Dendritic cell treated with granulocyte-macrophage colony-stimulating factor and Interleukin-4, amounts not matched to agents 40 ng/mL and 50 ng/mL, for 4 days (primary cell): ENCODE results near the gene AKR1D1.
A peak's percentile ranks its signal among the peaks of the same experiment; 100 is the strongest.
"Not testable (repeated sequence)": the region's sequence is repeated elsewhere in the genome, so short reads cannot be mapped to it uniquely, and the experiment has no call there.

Experiments
- H3K27ac Mint-ChIP-seq: one replicate; pipeline ENCODE4 v1.8.0; 2022; ENCODE audit warnings: mild to moderate bottlenecking, mixed read lengths
- H3K27me3 Mint-ChIP-seq: one replicate; pipeline ENCODE4 v1.8.0; 2022; ENCODE audit warnings: mild to moderate bottlenecking, mixed read lengths
- H3K36me3 Mint-ChIP-seq: one replicate; pipeline ENCODE4 v1.8.0; 2022; ENCODE audit warnings: low read depth, mixed read lengths
- H3K4me1 Mint-ChIP-seq: one replicate; pipeline ENCODE4 v1.8.0; 2022; ENCODE audit warnings: low read depth, mixed read lengths
- H3K4me3 Mint-ChIP-seq: one replicate; pipeline ENCODE4 v1.8.0; 2022; ENCODE audit warnings: mild to moderate bottlenecking, moderate library complexity, mixed read lengths
- H3K9me3 Mint-ChIP-seq: one replicate; pipeline ENCODE4 v1.8.0; 2022; ENCODE audit warnings: mixed read lengths
- intact Hi-C: fragments of 100-400 bp; cut with micrococcal nuclease; formaldehyde crosslinking; loops from one replicate; pipeline ENCODE4 v1.15.0; 2022

Gene AKR1D1

GRCh38 chr7:138146757-138147734 is 70.8 kb downstream of the AKR1D1 start:
- H3K27ac Mint-ChIP-seq, result not testable (repeated sequence)

DNA sequence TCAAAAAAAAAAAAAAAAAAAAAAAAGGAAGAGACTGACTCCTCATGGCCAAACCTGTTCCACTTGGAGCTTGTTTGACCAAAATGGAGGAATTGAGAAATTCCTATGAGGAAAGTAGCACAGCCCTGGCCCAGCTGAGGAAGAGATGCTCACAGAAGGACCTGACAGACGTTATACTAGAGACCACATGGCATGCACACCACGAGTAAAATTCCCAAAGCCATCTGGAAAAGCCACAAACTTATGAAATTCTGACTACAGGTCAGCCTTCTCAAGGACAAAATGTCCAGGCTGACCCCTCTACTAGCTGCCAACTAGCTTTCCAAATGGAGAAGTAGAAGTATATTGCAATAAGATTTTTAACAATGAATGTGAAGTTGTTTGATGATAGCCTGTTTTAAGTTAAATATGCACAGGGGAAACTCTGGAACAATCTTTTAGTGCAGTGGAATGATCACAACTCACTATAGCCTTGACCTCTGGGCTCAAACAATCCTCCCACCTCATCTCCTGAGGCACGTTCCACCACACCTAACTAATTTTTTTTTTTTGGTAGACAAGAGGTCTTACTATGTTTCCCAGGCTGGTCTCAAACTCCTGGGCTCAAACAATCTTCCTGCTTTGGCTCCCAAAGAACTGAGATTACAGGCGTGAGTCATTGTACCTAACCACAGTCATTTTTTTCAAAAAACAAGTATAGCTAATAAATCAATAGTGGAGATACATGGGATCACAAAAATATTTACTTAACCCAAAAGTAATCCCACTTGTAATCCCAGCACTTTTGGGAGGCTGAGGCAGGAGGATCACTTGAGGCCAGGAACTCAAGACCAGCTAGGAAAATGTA is 75.7 kb downstream of the AKR1D1 start:
- H3K9me3 Mint-ChIP-seq, result no peaks in the 10 kb centered on the region
- no peak overlapping the region for H3K27ac Mint-ChIP-seq

More at GRCh38 chr7:138146757-138147734, 70.8 kb downstream of the AKR1D1 start:
- H3K4me1 Mint-ChIP-seq, H3K9me3 Mint-ChIP-seq, H3K36me3 Mint-ChIP-seq, H3K27me3 Mint-ChIP-seq, intact Hi-C loops: not testable (repeated sequence)
- peak overlapping the region; percentile 48 for H3K4me3 Mint-ChIP-seq

DNA sequence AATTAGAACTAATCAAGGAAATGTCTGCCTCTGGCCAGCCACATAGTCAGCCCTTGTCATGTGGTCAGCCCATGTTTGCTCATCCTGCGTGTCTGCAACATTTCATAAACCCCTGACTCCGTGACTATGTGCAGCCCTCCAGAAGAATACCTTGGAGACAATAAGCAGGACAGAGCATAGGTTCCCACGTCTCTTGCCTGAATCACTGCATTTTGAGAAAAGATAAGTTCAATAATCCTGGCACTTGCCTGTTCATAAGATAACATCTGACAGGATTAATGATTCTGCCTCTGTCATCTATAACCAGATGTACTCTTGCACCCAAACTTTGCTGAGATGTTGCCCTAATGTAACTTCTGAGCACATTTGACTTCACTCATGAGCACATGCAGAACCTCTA is 78.4 kb downstream of the AKR1D1 start:
- no peaks in the 10 kb centered on the region for H3K27me3 Mint-ChIP-seq

More for the DNA sequence above, 75.7 kb downstream of the AKR1D1 start:
- no peaks in the 10 kb centered on the region for H3K27me3 Mint-ChIP-seq
- peaks cover 6% of the 10 kb centered on the region for H3K4me1 Mint-ChIP-seq
- no peaks in the 10 kb centered on the region for H3K36me3 Mint-ChIP-seq
- intact Hi-C loops, result no loop called here
- no peak overlapping the region for H3K4me3 Mint-ChIP-seq

GRCh38 chr7:138157702-138158101 is 81.4 kb downstream of the AKR1D1 start:
- Mint-ChIP-seq H3K9me3 (no peaks in the 10 kb centered on the region), H3K27ac (no peak overlapping the region), H3K4me1 (no peaks in the 10 kb centered on the region), H3K27me3 (no peaks in the 10 kb centered on the region), H3K36me3 (no peaks in the 10 kb centered on the region), H3K4me3 (no peak overlapping the region)
- intact Hi-C loops, result no loop called here

More for the DNA sequence above, 78.4 kb downstream of the AKR1D1 start:
- H3K4me3 Mint-ChIP-seq, result no peak overlapping the region
- H3K4me1 Mint-ChIP-seq, result peaks cover 6% of the 10 kb centered on the region
- H3K9me3 Mint-ChIP-seq, result no peaks in the 10 kb centered on the region
- intact Hi-C loops, result no loop called here
- H3K36me3 Mint-ChIP-seq, result no peaks in the 10 kb centered on the region
- H3K27ac Mint-ChIP-seq, result no peak overlapping the region

DNA sequence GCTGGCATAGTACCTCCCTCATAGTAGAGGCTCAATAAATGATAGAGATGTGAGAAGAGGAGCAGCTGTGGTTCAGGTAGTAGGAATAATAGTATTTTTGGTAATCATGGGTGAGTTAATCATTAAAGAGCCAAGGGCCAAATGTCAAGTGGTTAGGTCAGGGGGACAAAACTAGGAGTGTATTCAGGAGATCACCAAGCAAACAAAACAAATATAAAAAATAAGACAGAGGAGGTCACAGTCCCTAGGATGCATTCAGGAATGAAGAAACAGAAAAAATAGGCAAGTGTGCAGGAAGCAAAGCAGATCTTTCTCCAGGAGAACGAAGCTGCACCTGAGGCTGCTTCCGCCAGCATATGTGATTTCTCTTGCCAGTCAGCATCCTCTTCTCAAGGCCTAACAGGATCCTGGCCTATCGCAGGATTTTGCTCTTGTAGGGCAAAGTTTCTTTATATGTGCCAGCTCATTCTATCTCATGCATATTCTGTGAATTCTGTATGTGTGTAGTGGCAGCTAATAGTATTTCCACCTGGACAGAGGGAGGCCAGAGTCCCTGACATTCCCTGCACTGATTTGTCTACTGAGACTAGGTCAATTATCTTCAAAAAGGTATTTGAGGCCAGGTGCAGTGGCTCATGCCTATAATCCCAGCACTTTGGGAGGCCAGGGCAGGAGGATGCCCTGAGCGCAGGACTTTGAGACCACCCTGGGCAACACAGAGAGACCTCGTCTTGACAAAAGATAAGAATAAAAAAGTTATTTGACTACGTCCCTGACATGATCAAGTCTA is 82.7 kb downstream of the AKR1D1 start:
- no peak overlapping the region for H3K27ac Mint-ChIP-seq
- peaks cover 3% of the 10 kb centered on the region for H3K9me3 Mint-ChIP-seq
- no peaks in the 10 kb centered on the region for H3K27me3 Mint-ChIP-seq
- H3K36me3 Mint-ChIP-seq, result peaks cover under 1% of the 10 kb centered on the region
- intact Hi-C loops, result no loop called here
- no peak overlapping the region for H3K4me3 Mint-ChIP-seq
- no peaks in the 10 kb centered on the region for H3K4me1 Mint-ChIP-seq

GRCh38 chr7:138161600-138162081 is 85.4 kb downstream of the AKR1D1 start:
- no peaks in the 10 kb centered on the region for H3K4me1 Mint-ChIP-seq
- H3K27me3 Mint-ChIP-seq, result no peaks in the 10 kb centered on the region
- H3K9me3 Mint-ChIP-seq, result peaks cover 18% of the 10 kb centered on the region
- peaks cover 13% of the 10 kb centered on the region for H3K36me3 Mint-ChIP-seq
- intact Hi-C loops, result loop anchor here (1.0 kb wide), 1 partner anchor 577 kb away; no protein-coding TSS in a partner anchor
- no peak overlapping the region for H3K27ac Mint-ChIP-seq
- H3K4me3 Mint-ChIP-seq, result no peak overlapping the region

DNA sequence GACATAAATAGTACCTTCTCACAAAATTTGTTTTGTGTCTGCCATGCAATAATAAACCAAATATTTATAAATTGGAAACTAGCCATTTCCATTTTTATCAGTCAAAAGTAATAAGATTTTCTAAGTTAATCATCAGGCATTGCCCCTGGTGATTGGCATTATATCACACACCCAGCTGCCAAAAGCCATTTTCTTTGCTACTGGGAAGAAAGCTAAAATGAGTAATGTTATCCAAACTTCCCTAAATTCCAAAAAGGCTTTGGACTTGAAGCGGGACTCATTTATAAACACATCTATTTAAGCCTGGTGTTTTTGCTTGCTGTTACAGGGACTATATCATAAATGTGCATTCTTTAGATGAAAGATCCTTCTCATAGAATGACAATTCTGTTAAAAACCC is 86.0 kb downstream of the AKR1D1 start:
- H3K27ac Mint-ChIP-seq, result no peak overlapping the region
- peaks cover 18% of the 10 kb centered on the region for H3K9me3 Mint-ChIP-seq
- no peak overlapping the region for H3K4me3 Mint-ChIP-seq
- peaks cover 13% of the 10 kb centered on the region for H3K36me3 Mint-ChIP-seq
- intact Hi-C loops, result no loop called here
- H3K27me3 Mint-ChIP-seq, result no peaks in the 10 kb centered on the region
- H3K4me1 Mint-ChIP-seq, result no peaks in the 10 kb centered on the region

DNA sequence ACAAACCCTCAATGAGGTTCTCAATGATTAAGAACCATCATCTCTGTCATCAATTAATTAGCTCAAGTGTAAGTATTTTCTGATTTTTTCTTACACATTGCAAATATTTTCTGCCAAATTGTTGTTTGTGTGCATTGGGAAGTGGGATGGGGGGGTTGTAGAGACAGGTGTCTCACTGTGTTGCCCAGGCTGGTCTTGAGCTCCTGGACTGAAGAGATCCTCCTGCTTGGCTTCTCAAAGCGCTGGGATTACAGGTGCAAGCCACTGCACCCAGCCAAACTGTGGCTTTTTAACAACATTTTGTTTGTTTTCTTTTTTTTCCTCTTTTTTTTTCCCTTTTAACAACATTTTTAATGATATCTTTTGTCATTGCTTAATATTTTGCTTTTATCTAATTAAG is 87.5 kb downstream of the AKR1D1 start:
- Mint-ChIP-seq H3K4me1 (no peaks in the 10 kb centered on the region), H3K9me3 (peaks cover 18% of the 10 kb centered on the region), H3K4me3 (no peak overlapping the region), H3K27ac (no peak overlapping the region), H3K36me3 (peaks cover 13% of the 10 kb centered on the region), H3K27me3 (no peaks in the 10 kb centered on the region)
- intact Hi-C loops, result no loop called here

- Mint-ChIP-seq H3K27ac (no peak overlapping the region), H3K27me3 (no peaks in the 10 kb centered on the region), H3K4me3 (no peak overlapping the region), H3K36me3 (peaks cover 13% of the 10 kb centered on the region), H3K9me3 (peaks cover 18% of the 10 kb centered on the region), H3K4me1 (no peaks in the 10 kb centered on the region)
- intact Hi-C loops, result no loop called here
Observed at GRCh38 chr7:138164804-138165203, 88.5 kb downstream of the AKR1D1 start.

DNA sequence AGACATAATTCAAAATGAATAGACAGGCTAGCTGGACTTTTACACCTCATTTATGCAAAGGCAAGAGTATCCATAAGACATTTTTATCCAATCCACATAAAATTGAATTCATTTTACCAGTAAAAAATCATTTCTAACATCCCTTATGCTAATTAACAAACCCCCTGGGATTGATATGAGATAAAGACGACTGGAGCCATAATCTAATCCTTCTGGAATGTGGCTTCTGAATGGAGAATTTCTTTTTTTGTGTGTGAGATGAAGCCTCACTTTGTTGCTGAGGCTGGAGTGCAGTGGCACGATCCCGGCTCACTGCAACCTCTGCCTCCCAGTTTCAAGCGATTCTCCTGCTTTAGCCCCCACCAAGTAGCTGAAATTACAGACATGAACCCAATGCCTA is 90.4 kb downstream of the AKR1D1 start:
- H3K4me1 Mint-ChIP-seq, result peaks cover 11% of the 10 kb centered on the region
- peaks cover 18% of the 10 kb centered on the region for H3K9me3 Mint-ChIP-seq
- no peak overlapping the region for H3K4me3 Mint-ChIP-seq
- intact Hi-C loops, result no loop called here
- peaks cover 13% of the 10 kb centered on the region for H3K36me3 Mint-ChIP-seq
- H3K27ac Mint-ChIP-seq, result no peak overlapping the region
- H3K27me3 Mint-ChIP-seq, result no peaks in the 10 kb centered on the region

GRCh38 chr7:138167222-138167621 is 91.0 kb downstream of the AKR1D1 start:
- Mint-ChIP-seq H3K9me3 (peaks cover 18% of the 10 kb centered on the region), H3K36me3 (peaks cover 13% of the 10 kb centered on the region)
- intact Hi-C loops, result no loop called here

DNA sequence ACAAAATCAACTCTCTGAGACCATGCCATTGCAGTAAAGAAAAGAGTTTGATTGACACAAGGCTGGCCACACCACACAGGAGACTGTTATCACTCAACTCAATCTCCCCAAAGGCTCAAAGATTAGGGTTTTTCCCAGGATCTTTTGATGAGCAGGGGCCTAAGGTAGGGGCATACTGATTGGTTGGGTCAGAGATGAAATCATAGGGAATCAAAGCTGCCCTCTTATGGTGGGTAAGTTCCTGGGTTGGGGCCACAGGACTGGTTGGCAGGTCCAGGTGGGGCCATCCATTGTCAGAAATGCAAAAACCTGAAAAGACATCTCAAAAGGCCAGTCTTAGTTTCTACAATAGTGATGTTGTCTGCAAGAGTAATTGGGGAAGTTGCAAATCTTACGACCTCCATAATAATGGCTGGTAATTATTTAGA is 91.6 kb downstream of the AKR1D1 start:
- Mint-ChIP-seq H3K4me1 (peaks cover 11% of the 10 kb centered on the region), H3K27ac (no peak overlapping the region), H3K36me3 (peaks cover 13% of the 10 kb centered on the region), H3K9me3 (peaks cover 21% of the 10 kb centered on the region), H3K27me3 (no peaks in the 10 kb centered on the region), H3K4me3 (no peak overlapping the region)
- intact Hi-C loops, result no loop called here

More at GRCh38 chr7:138167222-138167621, 91.0 kb downstream of the AKR1D1 start:
- Mint-ChIP-seq H3K27me3 (no peaks in the 10 kb centered on the region), H3K4me1 (peaks cover 11% of the 10 kb centered on the region), H3K27ac (no peak overlapping the region), H3K4me3 (no peak overlapping the region)
